Activated T-cell treated with anti-CD3 and anti-CD28 coated beads, Interleukin-2, amount 50 U/mL, for 48 hours (primary cell): ENCODE data around the gene PRRT1B.
A peak's percentile ranks its signal among the peaks of the same experiment; 100 is the strongest.

ENCODE experiments used
- DNase-seq, 2 experiments: peaks; one replicate each; pipeline ENCODE4 v3.0.0-alpha.2; 2020

Gene PRRT1B

DNA sequence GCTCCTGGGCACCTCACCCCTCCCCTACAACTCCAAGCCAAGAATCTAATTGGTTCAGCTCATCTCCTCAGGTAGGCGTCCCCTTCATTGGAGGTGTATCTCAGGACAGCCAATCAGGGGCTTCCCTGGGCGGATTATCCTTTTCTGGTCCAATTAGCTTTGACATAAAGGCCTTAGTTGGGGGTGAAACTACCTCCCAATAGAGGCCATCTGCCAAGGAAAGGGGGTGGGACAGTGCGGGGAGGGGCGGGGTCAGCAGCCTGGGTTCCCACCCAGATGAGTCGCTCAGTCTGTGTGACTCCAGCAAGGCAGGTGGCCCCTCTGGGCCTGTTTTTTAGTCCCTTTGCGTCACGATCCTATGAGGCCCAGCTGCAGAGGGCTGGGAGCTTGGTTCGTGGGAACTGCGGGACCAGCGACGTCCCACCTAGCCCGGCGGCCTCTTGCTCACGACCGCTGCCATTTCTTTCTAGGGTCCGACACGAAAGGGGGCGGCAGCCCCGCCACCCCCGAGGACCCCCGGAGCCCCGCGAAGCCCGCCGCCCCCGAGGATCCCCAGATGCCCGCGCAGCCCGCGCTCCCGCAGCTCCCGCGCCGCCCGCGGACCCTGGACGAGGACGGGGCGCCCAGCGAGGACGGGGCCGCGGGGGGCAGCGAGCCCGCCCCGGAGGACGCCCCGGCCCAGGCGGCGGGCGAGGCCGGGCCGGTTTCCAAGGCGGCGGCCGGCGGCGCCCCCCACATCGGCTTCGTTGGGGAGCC, 8.9 kb downstream of the PRRT1B start:
- DNase-seq: no peak

DNA sequence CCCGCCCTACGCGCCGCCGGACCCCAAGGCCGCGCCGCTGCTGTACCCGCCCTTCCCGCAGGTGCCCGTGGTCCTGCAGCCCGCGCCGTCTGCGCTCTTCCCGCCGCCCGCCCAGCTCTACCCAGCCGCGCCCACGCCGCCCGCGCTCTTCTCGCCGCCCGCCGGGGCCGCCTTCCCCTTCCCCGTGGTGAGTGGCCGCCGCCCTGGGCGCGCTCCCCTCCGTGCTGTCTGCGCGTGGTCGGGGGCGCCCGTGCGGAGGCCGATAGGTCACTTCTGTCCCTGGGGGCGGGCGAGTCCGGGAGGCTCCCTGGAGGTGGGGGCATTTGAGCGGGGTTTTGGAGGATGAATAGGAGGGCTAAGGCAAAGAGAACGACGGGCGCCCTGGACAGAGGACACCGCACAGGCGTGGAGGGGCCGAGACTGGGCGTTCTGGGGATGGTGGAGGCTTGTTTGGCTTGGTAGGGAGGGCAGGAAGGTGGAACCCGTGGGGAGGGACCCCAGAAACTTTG, 9.6 kb downstream of the PRRT1B start:
- DNase-seq: no peak

DNA sequence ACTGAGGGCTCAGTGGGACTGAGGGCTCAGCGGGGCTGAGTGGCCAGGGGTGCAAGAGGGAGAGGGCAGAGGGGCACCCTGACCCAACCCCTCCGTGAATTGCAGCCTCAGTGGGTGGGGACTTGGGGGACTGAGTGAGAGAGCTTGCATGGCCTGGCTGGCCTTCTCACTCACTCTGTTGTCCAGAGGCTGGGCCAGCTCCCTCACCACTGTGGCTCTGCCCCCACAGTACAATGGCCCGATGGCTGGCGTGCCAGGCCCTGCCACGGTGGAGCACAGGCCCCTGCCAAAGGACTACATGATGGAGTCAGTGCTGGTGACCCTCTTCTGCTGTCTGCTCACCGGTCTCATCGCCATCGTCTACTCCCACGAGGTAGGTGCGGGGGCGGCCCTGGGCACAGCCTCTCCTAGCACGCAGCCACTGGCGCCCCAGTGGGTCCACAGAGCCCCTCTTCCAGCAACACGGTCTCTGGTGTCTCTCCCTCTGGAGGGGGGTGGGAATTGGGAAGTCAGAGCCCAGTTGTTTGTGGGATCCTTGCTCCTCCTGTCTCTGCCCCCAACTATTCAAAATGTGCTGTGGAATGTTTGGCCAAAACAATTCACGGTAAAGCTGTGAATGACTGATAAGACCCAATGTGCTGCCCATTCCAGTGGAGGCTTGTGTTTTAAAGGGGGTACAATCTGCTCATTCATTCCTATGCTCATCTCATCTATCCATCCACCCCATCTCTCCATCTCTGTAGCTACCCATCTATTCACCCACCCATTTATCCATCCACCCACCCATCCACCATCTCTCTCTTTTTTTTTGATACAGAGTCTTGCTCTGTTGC, 10.7 kb downstream of the PRRT1B start:
- no peak for DNase-seq

DNA sequence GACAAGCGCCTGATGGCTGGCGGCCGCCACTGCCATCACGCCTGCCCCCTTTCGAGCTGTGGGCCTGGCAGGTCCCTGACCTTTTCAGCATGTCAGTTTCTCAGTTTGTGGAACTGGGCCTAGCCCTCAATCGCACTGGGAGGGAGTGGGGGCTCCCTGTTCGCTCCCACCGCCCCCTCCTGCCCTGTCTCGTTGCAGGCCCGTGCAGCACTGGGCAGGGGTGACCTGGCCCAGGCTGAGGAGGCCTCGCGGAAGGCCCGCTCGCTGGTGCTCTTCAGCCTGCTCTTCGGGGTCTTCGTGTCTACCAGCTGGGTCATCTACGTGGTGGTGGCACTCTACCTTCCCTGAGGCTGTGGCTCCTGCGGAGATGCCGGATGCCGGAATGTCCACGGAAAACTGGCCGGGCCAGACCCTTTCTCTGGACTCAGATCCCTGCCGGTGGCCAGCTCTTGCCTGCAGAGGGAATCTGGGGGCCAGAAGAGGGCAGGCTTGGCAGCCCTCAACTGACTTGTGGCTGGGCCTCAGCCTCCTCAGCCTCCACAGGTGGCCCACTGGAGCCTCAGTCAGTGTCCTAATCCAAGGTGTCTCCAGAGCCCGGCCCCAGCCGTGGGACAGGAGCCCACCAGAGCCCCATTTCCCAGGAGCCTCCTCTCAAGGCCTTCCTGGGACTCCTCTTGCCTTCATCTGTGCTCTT, 12.7 kb downstream of the PRRT1B start:
- DNase-seq: no peak

DNA sequence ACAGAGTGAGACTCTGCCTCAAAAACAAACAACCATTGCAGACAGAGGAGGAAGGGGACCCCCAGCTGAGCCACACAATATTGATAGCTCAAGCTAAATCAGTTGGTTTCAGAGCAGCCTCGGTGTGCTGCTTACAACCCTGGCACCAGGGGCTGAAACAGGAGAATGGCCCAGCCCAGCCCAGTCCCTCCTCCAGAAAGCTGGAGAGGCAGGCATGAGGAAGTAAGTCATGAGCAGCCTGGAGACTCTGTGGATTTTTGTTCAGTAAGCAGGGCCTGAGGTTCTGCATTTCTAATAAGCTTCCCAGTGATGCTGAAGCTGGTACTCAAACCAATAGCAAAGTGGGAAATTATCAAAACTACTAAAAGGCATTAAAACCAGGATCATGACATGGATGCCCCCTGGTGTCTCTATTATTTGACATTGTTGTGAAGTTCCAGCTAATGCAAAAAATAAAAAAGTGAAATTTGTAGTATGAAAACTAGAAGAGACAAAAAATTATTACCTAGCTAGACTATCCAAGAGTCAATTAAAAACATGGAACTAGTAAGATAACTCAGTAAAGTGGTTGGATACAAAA, 14.2 kb downstream of the PRRT1B start:
- DNase-seq: no peak

DNA sequence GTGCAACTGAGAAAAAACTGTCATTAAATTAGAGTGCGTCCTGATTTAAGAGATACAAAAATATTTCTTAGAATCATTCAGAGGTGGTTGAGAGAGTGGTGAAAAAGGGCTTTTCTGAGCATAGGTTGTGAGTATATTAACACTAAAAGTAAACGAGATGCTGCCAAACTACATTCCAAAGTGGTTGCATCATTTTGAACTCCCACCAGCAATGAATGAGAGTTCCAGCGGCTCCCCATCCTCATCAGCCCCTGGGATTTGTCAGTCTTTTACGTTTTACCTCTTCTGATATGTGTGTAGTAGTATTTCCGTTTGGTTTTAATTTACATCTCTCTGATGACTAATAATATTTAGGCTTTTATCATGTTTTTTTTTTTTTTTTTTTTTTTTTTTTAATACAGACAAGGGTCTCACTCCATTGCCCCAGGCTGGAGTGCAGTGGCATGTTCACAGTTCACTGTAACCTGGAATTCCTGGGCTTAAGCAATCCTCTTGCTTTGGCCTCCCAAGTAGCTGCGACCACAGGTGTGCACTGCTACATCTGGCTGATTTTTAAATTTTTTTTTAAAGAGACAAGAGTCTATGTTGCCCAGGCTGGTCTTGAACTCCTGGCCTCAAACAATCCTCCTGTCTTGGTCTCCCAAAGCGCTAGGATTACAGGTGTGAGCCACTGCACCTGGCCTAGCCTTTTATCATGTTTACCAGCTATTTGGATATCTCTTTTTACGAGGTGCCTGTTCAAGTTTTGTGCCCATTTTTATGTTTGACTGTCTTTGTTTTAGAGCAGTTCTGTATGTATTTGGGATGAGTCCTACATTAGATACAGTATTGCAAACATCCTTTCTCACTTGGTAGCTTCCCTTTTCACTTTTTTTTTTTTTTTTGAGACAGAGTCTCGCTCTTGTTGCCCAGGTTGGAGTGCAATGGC, 17.0 kb downstream of the PRRT1B start:
- no peak for DNase-seq

DNA sequence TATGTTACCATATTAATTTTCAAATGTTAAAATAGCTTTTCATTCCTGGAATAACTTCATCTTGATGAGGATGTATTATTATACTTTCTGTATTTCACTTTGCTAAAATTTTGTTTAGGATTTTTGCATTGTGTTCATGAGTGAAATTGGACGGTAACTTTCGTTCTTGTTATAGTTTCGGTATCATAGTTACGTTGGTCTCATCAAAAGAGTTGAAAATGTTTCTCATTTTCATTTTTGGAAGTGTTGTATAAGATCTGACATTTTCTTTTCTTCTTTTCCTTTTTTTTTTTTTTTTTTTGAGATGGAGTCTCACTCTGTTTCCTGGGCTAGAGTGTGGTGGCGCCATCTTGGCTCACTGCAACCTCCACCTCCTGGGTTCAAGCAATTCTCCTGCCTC, 20.0 kb downstream of the PRRT1B start:
- no peak for DNase-seq

DNA sequence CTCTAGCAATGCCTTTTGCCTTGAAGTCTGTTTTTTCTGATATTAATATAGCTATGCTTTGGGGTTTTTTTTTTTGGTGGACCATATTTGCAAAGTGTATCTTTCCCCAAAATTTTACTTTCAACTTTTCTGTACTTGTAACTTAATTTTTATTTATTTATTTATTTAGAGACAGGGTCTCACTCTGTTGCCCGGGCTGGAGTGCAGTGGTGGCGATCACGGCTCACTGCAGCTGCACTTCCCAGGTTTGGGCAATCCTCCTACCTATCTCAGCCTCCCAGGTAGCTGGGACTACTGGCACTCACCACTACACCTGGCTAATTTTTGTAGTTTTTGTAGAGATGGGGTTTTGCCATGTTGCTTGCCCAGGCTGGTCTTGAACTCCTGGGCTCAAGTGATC, 20.8 kb downstream of the PRRT1B start:
- no peak for DNase-seq

DNA sequence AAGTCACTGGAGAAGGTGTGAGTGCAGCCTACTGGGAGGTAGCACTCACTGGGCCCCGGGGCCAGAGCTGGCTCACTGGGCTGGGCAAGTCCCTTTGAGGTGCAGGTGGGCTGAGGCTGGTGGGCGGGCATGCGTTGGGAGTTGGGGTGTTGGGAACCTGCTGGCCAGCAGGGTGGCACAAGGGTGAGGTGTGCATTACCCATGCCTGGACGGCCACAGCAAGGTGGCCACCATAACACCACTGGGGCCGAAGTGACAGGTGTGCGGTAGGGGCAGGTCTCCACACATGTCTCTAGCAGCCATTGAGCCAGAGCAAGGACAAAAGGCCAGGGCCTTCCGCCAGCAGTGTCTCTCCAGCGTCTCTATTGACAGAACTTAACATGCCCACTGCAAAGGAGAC, 22.6 kb downstream of the PRRT1B start:
- DNase-seq: no peak

DNA sequence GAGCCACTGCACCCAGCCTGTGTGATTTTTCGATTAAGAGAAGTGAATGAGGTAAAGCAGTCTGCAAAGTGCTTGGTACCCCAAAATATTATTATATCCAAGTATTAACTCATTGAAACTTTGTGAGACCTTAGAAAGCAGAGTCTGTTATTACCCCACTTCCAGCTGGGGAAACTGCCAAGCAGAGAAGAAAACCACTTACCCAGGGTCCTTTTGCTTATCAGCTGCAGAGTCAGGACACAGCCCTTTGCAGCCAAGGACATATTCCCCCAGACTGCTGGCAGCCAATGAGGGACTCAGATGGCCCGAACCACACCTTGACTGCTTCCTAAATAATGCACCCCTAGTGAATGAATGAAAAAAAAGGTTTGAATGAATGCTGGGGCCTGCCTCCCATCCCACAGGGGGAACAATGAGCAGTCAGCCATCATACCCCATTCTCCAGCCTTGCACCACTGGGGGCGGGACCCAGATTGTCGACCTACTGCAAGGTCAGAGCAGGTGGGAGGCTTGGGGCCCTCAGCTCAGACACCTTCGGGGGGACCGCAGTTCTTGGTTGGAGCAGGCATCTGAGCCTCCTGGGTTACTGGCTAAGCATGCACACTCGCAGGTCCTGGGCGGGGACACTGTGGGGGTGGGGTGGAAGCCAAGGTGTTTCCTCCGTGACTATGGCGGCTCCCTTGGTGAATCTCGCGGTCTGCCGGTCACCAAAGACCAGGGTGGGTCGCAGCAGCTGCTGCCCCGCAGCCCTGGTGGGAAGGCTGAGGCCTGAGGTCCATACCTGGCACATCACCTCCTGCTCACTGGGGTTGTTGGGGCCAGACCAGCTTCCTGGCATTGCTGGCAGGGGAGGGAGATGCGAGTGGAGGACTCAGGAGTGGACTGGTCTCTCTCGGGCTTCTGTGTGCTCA, 29.7 kb downstream of the PRRT1B start:
- DNase-seq: no peak

DNA sequence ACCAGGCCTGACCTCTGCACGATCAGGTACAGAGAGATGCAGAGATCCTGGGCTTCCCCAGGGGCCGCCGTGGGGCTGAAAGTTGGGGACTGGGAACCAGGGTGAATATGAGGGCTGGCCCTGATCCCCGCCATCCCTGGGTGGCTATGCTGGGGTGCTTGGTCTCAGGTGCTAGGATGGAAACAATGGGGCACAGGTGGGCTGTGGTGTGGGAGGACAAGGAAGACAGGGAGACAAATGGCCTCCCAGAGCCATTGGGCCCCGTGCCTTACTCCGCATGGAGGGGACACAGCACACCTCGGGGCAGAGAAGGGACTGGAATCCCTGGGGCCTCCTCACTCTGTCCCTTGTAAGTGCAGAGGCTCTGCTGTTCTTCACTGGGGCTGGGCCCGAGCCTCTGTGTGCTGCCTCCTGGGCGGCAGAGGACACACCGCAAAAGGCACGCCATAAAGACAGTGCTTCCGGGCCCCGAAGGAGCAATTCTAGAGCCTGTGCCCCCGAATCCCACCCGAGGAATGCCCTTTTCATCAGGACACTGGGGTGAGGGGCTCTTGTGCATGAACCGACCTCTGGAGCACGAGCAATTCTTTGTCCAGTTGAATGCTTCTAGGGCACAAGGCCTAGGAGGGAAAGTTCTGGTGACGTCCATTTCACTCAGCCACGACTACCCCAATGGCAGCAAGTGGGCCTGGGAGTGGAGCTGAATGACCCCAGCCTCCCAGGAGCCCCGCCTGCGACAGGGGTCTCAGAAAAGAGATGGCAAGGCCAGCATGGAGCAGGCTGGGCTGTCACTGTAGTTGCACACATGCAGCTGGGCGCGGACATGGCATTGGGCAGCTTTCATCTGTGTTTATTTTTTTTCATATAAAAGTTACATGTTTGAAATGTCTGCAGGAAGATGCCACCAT, 30.9 kb downstream of the PRRT1B start:
- DNase-seq: no peak

DNA sequence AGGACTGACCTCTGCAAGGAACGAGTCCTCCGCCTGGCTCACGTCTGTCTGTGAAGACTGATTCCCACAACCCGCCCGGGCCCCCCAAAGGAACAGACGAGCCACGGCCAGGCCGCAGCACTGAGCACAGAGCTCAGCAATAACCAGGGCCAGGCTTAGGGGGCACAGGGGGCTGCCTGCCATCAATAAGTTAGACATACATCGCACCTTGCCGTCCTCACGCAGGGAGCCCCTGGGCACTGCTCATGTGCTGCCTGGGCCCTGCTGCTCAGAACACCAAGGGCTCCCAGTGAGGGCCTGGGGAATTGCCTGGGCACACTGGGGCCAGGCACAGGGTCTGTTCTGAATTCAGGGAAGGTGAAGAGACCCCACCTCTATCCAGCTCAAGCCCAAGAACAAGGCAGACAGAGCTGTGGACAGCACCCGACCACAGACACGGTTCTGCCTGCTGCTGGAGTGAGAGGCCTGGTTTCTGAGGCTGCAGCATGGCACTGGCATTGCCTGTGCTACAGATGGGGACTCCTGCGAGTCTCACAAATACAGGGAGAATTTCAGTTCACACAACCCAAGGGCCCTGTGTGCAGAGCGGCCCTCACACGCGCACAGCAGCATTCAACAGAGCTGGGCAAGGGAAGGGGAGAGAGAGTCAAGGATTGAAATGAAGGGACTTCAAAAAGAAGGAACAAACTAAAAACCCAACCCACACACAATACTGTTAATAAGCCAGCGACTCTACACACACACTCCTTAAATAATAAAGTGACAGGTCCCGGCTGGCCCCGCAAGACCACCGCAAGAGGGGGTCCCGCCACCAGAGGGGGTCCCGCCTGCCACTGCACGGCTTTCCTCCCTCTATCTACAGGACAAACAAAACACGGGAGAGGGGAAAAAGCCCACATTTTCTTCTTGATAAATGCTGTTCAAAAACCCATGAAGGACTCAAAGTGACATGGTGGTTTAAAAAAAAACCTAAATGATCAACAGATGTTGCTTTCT, 32.0 kb downstream of the PRRT1B start:
- DNase-seq: no peak

DNA sequence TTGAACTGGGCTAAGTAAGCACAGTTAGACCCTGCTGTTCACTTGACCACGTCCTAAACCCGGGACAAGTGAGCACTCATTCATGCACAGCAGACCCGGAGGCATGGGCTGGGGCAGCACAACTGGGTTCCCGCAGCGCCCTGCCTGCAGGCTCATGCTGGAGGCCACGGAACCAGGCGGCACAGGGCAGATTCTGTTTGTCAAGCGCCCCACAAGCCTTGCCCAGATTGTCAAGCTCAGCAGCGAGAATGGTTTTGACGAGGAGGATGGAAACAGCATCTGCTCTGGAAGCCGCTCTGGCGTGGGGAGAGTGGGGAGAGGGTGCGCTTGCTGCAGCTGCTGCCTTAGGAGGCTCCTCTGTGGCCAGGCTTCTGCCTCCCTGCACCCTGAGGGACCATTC, 32.7 kb downstream of the PRRT1B start:
- DNase-seq: no peak

DNA sequence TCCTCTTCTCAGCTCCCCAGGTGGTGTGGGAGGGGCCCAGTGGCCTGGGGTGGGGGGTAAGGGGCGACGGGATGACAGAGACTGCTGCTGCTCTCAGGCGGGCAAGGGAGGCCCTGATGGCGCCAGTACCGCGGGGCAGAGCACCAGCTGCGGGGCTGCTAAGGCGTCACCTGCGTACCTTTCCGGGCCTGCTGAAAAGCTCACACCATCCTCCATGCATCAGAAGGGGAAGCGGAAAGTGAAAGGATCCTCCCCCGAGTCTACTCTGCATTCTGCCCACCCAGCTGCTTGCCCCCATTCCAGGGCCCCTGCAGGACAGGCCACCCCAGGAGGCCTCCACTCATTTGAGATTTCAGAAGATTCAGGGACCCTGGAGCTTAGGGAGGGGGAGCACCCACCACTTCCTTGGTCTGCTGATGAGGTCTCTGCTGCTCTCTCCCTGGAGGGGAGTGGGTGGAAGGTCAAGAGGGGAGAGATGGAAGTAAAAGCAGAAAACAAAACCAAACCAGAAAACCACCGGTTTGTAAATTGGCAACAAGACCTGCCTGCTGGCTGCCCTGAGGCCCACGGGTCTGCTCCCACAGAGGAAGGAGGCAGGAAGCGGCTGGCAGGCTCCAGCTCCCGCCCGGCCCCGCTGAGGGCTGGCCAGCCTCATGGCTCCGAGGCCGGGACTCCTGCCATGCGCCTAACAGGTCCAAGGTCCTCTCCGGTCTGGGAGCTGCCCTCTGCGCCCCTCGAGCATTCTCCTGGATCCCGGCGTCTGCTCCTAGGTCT, 33.6 kb downstream of the PRRT1B start:
- peak; percentile 52 to 62 for DNase-seq

DNA sequence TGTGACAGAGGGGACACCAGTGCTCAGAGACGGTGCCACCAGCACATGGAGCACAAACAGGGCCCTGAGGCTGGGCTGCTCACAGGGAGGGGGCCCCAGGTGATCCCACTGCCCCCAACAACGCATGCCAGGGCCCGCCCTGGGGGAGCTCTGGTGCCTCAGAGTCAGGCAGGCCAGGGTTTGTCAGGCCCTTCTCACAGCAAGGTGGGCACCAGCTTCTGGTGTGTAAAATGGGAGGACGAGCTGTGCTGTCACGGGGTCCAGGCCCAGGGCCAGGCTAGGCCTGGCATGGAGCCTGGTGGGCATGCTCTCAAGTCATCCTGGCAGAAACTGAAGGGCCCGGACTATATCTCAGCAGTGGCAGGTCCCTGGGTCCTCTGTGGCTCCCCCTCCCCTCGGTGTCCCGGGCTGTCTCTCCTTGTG, 34.5 kb downstream of the PRRT1B start:
- DNase-seq: no peak

DNA sequence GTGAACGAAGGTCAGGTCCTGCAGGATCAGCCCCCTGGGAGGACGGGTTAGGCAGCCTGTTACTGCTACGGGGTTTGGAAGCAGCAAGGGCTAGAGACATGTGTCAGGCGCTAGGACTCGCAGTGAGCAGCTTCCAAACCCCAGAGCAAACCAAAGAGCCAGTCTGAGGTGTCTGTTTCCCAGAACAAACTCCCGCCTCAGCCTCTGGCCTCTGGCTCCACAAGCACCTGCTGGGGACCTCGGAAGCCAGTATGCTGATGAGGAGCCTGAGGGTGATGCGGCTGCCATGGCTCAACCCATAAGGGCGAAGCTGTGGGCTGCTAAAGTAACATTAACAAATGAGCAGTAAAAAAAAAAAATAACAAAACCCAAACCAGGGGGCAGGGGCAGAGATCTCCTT, 35.0 kb downstream of the PRRT1B start:
- no peak for DNase-seq

DNA sequence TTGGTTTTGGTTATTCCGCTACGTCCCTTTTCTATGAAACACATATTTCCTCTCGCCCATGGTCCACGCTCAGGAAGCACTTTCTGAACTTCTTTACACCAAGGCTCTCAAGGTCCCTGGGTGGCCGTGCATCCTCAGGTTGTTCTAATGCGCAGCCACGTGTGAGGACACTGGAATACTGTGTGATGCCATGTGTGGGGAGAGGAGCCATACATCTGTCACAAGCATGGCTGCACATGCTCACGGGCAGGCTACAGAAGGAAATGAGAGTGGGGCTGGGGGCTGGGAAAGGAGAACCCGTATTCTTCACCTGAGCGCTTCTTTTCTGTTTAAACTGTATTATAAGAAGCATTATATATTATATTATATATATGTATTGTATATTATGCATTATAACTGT, 36.7 kb downstream of the PRRT1B start:
- DNase-seq: no peak
